SK-N-SH treated with all-trans-retinoic acid at 6 μM for 48 hours (cell line): ENCODE data around the gene KIAA0753.

Source experiments
- ATAC-seq: fragments of 200-7000 bp; cut with Tn5 transposase; 3 replicates; pipeline ENCODE4 v1.9.1; 2020; ENCODE audit warnings: mild to moderate bottlenecking, moderate library complexity
- BACH2 ChIP-seq: fragments of 250-450 bp; sonication (Bioruptor Pico); IDR thresholded peaks from 2 replicates; pipeline ENCODE4 v1.9.0; 2021; ENCODE audit warnings: mild to moderate bottlenecking, borderline replicate concordance
- CSDC2 ChIP-seq: fragments of 250-450 bp; sonication (Bioruptor Pico); IDR thresholded peaks from 2 replicates; pipeline ENCODE4 v1.5.0; 2020; ENCODE audit warnings: mild to moderate bottlenecking, moderate library complexity
- ESRRG ChIP-seq: fragments of 250-450 bp; sonication (Bioruptor Pico); IDR thresholded peaks from 2 replicates; pipeline ENCODE4 v1.6.1; 2021; ENCODE audit warnings: mild to moderate bottlenecking
- GLIS3 ChIP-seq: fragments of 250-450 bp; sonication (Bioruptor Pico); IDR thresholded peaks from 2 replicates; pipeline ENCODE4 v1.5.0; 2020; ENCODE audit warnings: mild to moderate bottlenecking, moderate library complexity
- ISL1 ChIP-seq: fragments of 250-450 bp; sonication (Bioruptor Pico); IDR thresholded peaks from 2 replicates; pipeline ENCODE4 v2.1.2; 2022; ENCODE audit warnings: mild to moderate bottlenecking, moderate library complexity
- OSR1 ChIP-seq: fragments of 250-450 bp; sonication (Bioruptor Pico); IDR thresholded peaks from 2 replicates; pipeline ENCODE4 v1.8.0; 2022; ENCODE audit warnings: moderate library complexity, mild to moderate bottlenecking, inconsistent platforms
- PATZ1 ChIP-seq: fragments of 250-450 bp; sonication (Bioruptor Pico); IDR thresholded peaks from 2 replicates; pipeline ENCODE4 v1.8.0; 2020; ENCODE audit warnings: mild to moderate bottlenecking, moderate library complexity, borderline replicate concordance
- PPARA ChIP-seq: fragments of 250-450 bp; sonication (Bioruptor Pico); IDR thresholded peaks from 2 replicates; pipeline ENCODE4 v1.5.0; 2020; ENCODE audit warnings: mild to moderate bottlenecking, borderline replicate concordance
- RARB ChIP-seq: fragments of 250-450 bp; sonication (Bioruptor Pico); IDR thresholded peaks from 2 replicates; pipeline ENCODE4 v1.8.0; 2021; ENCODE audit warnings: mild to moderate bottlenecking, moderate library complexity
- SNAI2 ChIP-seq: fragments of 250-450 bp; sonication (Bioruptor Pico); IDR thresholded peaks from 2 replicates; pipeline ENCODE4 v1.5.0; 2020; ENCODE audit warnings: mild to moderate bottlenecking, moderate library complexity
- TCF4 ChIP-seq: fragments of 250-450 bp; sonication (Bioruptor Pico); IDR thresholded peaks from 2 replicates; pipeline ENCODE4 v1.8.0; 2021; ENCODE audit warnings: mild to moderate bottlenecking, moderate library complexity, borderline replicate concordance
- TOX ChIP-seq: fragments of 250-450 bp; sonication (Bioruptor Pico); IDR thresholded peaks from 2 replicates; pipeline ENCODE4 v1.8.0; 2021; ENCODE audit warnings: mild to moderate bottlenecking, moderate library complexity, borderline replicate concordance
- TSHZ2 ChIP-seq: fragments of 250-450 bp; sonication (Bioruptor Pico); IDR thresholded peaks from 2 replicates; pipeline ENCODE4 v1.5.0; 2020; ENCODE audit warnings: mild to moderate bottlenecking, moderate library complexity
- ZFP3 ChIP-seq: fragments of 250-450 bp; sonication (Bioruptor Pico); IDR thresholded peaks from 2 replicates; pipeline ENCODE4 v1.5.0; 2020; ENCODE audit warnings: mild to moderate bottlenecking, moderate library complexity
- ZFP30 ChIP-seq: fragments of 450-650 bp; formaldehyde crosslinking; IDR thresholded peaks from 2 replicates; pipeline ENCODE4 v1.5.0; 2022; ENCODE audit warnings: mild to moderate bottlenecking, moderate library complexity
- ZNF565 ChIP-seq: fragments of 450-650 bp; formaldehyde crosslinking; conservative IDR thresholded peaks from 2 replicates; pipeline ENCODE4 v1.5.0; 2020; ENCODE audit warnings: low read depth, mild to moderate bottlenecking, moderate library complexity
- ZNF70 ChIP-seq: fragments of 450-650 bp; formaldehyde crosslinking; IDR thresholded peaks from 2 replicates; pipeline ENCODE4 v1.5.0; 2020; ENCODE audit warnings: mild to moderate bottlenecking, moderate library complexity
- ZNF8 ChIP-seq: fragments of 450-650 bp; formaldehyde crosslinking; IDR thresholded peaks from 2 replicates; pipeline ENCODE4 v1.5.0; 2020; ENCODE audit warnings: mild to moderate bottlenecking, moderate library complexity
- TF ChIP-seq, protein P1 (sequence below): fragments of 250-450 bp; sonication (Bioruptor Pico); IDR thresholded peaks from 2 replicates; pipeline ENCODE4 v1.5.1; 2020; ENCODE audit warnings: low read depth, mild to moderate bottlenecking, moderate library complexity
- TF ChIP-seq, protein P2 (sequence below): fragments of 250-450 bp; sonication (Bioruptor Pico); IDR thresholded peaks from 2 replicates; pipeline ENCODE4 v1.8.0; 2021; ENCODE audit warnings: low read depth, mild to moderate bottlenecking, moderate library complexity, borderline replicate concordance

The KIAA0753 gene

DNA sequence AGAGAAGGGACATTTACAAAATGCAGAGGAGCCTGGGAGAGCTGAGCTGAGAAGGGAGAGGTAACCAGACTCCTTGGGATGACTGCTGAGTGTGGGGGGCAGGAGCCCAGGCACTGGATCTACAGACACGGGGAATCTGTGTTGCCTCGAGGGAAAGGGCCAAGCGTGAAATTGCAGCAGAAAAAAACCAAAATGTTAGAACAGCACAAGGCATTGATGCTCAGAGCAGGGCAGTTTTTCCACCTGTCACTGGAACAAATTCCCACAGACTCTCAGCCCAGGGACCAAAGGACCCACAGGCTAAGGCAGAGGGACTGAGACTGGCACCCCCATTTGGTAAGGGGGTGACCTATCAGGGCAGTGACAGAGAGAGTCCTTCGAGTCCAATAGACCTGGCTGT, 86.2 kb downstream of the KIAA0753 start:
- no peak for TF ChIP-seq BACH2 (CRISPR knock-in tag)
- TF ChIP-seq ZNF70 (CRISPR knock-in tag) = no peak
- TF ChIP-seq, protein P1, sequence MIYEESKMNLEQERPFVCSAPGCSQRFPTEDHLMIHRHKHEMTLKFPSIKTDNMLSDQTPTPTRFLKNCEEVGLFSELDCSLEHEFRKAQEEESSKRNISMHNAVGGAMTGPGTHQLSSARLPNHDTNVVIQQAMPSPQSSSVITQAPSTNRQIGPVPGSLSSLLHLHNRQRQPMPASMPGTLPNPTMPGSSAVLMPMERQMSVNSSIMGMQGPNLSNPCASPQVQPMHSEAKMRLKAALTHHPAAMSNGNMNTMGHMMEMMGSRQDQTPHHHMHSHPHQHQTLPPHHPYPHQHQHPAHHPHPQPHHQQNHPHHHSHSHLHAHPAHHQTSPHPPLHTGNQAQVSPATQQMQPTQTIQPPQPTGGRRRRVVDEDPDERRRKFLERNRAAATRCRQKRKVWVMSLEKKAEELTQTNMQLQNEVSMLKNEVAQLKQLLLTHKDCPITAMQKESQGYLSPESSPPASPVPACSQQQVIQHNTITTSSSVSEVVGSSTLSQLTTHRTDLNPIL (CRISPR knock-in tag) = no peak
- TF ChIP-seq ZFP3 (CRISPR knock-in tag) = no peak
- TF ChIP-seq PPARA = no peak
- TF ChIP-seq ESRRG (CRISPR knock-in tag) = no peak
- no peak for TF ChIP-seq ZNF8 (CRISPR knock-in tag)
- TF ChIP-seq OSR1 (CRISPR knock-in tag) = no peak
- TF ChIP-seq TCF4 = no peak
- TF ChIP-seq TOX (CRISPR knock-in tag) = no peak
- TF ChIP-seq SNAI2 (CRISPR knock-in tag) = no peak
- TF ChIP-seq CSDC2 (CRISPR knock-in tag) = no peak
- no peak for TF ChIP-seq TSHZ2 (CRISPR knock-in tag)
- no peak for TF ChIP-seq PATZ1 (CRISPR knock-in tag)
- TF ChIP-seq ISL1 (CRISPR knock-in tag) = no peak
- no peak for ATAC-seq

- ATAC-seq = no peak
Observed at GRCh38 chr17:6551869-6552531, 88.5 kb downstream of the KIAA0753 start.

DNA sequence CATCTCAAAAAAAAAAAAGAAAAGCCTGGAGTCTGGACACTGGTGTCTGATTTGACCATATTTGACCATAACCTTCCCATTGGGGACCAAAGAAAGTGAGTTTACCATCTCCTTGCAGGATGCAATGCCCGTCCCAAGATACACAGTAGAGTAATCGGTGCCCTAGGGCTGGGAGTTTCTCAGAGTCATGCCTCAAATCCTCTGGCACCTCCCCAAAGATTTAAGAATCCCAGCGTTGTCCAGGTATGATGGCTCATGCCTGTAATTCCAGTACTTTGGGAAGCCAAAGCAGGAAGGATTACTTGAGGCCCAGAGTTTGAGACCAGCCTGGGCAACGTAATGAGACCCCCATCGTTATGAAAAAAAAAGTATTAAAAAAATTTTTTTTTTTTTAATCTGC, 89.2 kb downstream of the KIAA0753 start:
- TF ChIP-seq, protein P1 (CRISPR knock-in tag) = no peak
- no peak for TF ChIP-seq ZNF70 (CRISPR knock-in tag)
- no peak for TF ChIP-seq ZFP30
- no peak for TF ChIP-seq ZNF565 (CRISPR knock-in tag)
- no peak for TF ChIP-seq CSDC2 (CRISPR knock-in tag)
- TF ChIP-seq SNAI2 (CRISPR knock-in tag) = no peak
- TF ChIP-seq, protein P2, sequence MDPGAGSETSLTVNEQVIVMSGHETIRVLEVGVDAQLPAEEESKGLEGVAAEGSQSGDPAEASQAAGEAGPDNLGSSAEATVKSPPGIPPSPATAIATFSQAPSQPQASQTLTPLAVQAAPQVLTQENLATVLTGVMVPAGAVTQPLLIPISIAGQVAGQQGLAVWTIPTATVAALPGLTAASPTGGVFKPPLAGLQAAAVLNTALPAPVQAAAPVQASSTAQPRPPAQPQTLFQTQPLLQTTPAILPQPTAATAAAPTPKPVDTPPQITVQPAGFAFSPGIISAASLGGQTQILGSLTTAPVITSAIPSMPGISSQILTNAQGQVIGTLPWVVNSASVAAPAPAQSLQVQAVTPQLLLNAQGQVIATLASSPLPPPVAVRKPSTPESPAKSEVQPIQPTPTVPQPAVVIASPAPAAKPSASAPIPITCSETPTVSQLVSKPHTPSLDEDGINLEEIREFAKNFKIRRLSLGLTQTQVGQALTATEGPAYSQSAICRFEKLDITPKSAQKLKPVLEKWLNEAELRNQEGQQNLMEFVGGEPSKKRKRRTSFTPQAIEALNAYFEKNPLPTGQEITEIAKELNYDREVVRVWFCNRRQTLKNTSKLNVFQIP (CRISPR knock-in tag) = no peak
- TF ChIP-seq GLIS3 (CRISPR knock-in tag) = no peak
- TF ChIP-seq TCF4 = no peak
- no peak for TF ChIP-seq ZFP3 (CRISPR knock-in tag)
- no peak for TF ChIP-seq PATZ1 (CRISPR knock-in tag)
- TF ChIP-seq RARB (CRISPR knock-in tag) = no peak
- no peak for TF ChIP-seq PPARA

More at GRCh38 chr17:6551869-6552531, 88.5 kb downstream of the KIAA0753 start:
- TF ChIP-seq, protein P2 (CRISPR knock-in tag) = no peak
- TF ChIP-seq ESRRG (CRISPR knock-in tag) = no peak

More for the DNA sequence above, 89.2 kb downstream of the KIAA0753 start:
- ATAC-seq = no peak
